GM19240 (cell line): ENCODE measurements around the gene CDH13.

Experiments
- DNase-seq: peaks from one replicate; pipeline ENCODE4 v3.0.0; 2011; ENCODE audit warnings: low spot score; ENCODE audit not compliant: insufficient read length

Gene CDH13

GRCh38 chr16:83273504-83274173, 646.9 kb downstream of the CDH13 start:
- DNase-seq = no peak

- DNase-seq = no peak
Measured at GRCh38 chr16:83279251-83279650, 652.5 kb downstream of the CDH13 start.

- DNase-seq = no peak
Measured at GRCh38 chr16:83285921-83286320, 659.2 kb downstream of the CDH13 start.

GRCh38 chr16:83296505-83296904, 669.7 kb downstream of the CDH13 start:
- no peak for DNase-seq

GRCh38 chr16:83298541-83298940, 671.8 kb downstream of the CDH13 start:
- no peak for DNase-seq

- no peak for DNase-seq
Measured at GRCh38 chr16:83300326-83300725, 673.6 kb downstream of the CDH13 start.

- DNase-seq = no peak
Measured at GRCh38 chr16:83301971-83302370, 675.2 kb downstream of the CDH13 start.

GRCh38 chr16:83302853-83303252, 676.1 kb downstream of the CDH13 start:
- DNase-seq = no peak

- no peak for DNase-seq
Measured at GRCh38 chr16:83305092-83305491, 678.3 kb downstream of the CDH13 start.

GRCh38 chr16:83306961-83307593, 680.3 kb downstream of the CDH13 start:
- no peak for DNase-seq

GRCh38 chr16:83307594-83307992, 680.8 kb downstream of the CDH13 start:
- DNase-seq = no peak

GRCh38 chr16:83308414-83308813, 681.6 kb downstream of the CDH13 start:
- no peak for DNase-seq

GRCh38 chr16:83310816-83311215, 684.0 kb downstream of the CDH13 start:
- DNase-seq = no peak

- no peak for DNase-seq
Measured at GRCh38 chr16:83312015-83312717, 685.4 kb downstream of the CDH13 start.

- DNase-seq = no peak
Measured at GRCh38 chr16:83312718-83313245, 686.0 kb downstream of the CDH13 start.

- no peak for DNase-seq
Measured at GRCh38 chr16:83315271-83315670, 688.5 kb downstream of the CDH13 start.

- no peak for DNase-seq
Measured at GRCh38 chr16:83316458-83316857, 689.7 kb downstream of the CDH13 start.

GRCh38 chr16:83318390-83318789, 691.6 kb downstream of the CDH13 start:
- DNase-seq = no peak

GRCh38 chr16:83328936-83329335, 702.2 kb downstream of the CDH13 start:
- DNase-seq = no peak

- DNase-seq = no peak
Measured at GRCh38 chr16:83329441-83329840, 702.7 kb downstream of the CDH13 start.

GRCh38 chr16:83330251-83330650, 703.5 kb downstream of the CDH13 start:
- DNase-seq = no peak

- DNase-seq = no peak
Measured at GRCh38 chr16:83335076-83335475, 708.3 kb downstream of the CDH13 start.
